ENCODE data around the gene ADAMTSL3. TPM values are rescaled to one million over a fixed set of nuclear protein-coding genes. Genes with fewer than 3 reads are reported as not detected.

ADAMTSL3 gene
- total RNA-seq, 5 donors from 2014 or later (not counting 1 experiment from before 2014, with no cell fraction given), result 0.07 to 0.15 (median 0.12) TPM; not detected in 1

DNA sequence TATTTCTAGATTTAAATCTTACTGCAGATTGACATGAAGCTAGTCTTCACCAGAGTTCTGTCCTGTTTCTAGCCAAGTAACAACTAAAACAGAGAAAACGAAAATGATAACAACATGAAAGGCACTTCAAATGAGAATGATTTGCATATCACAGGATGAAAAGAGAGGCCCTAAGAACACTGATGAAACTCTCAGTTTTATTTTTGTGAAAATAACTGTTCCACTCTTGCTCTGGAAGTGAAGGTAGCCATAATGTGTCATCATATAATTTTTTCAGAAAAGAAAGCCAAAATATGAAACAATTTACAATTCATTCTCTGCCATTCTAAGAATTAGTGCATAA lies 274.4 kb downstream of the ADAMTSL3 start:
- H3K36me3 ChIP-seq (ENCODE audit: control insufficient read depth in 2 of 2, extremely low read depth in 1 of 2, insufficient read depth in 1 of 2, low read length in 1 of 2), result no peaks in the 10 kb centered on the region
- no peaks in the 10 kb centered on the region for H3K36me3 Mint-ChIP-seq
- H3K27ac Mint-ChIP-seq, result no peak overlapping the region
- H3K9me3 ChIP-seq, result no peaks in the 10 kb centered on the region
- no peak overlapping the region for H3K27ac ChIP-seq (ENCODE audit: low read length)
- no peaks in the 10 kb centered on the region for H3K4me1 ChIP-seq (ENCODE audit: control insufficient read depth in 1 of 2, extremely low read depth in 1 of 2, insufficient read depth in 2 of 2, low read length in 2 of 2)
- WGBS (ENCODE audit: insufficient coverage), result no CpG with 5 or more reads among the region's 1 CpG
- peaks cover 0 to 3% (median 0%) of the 10 kb centered on the region in 3 donors for H3K4me1 Mint-ChIP-seq
- no peak overlapping the region for H3K4me3 Mint-ChIP-seq
- DNase-seq (no peak), ATAC-seq (replicated peaks in 1 of 4) (no peak)
- ChIA-PET CTCF (no interaction called here), POLR2A (no interaction called here)
- no peak overlapping the region for H3K4me3 ChIP-seq (ENCODE audit: control insufficient read depth in 1 of 2, extremely low read depth in 1 of 2, low read length in 1 of 2)
- H3K27me3 ChIP-seq (replicated peaks in 1 of 2; ENCODE audit: control insufficient read depth in 2 of 2, extremely low read depth in 1 of 2, insufficient read depth in 2 of 2, low read length in 1 of 2), result no peaks in the 10 kb centered on the region
- peaks cover 8 to 11% of the 10 kb centered on the region in 2 donors for H3K27me3 Mint-ChIP-seq
- H3K9me3 Mint-ChIP-seq, result peaks cover 0 to 5% (median 0%) of the 10 kb centered on the region in 3 donors

DNA sequence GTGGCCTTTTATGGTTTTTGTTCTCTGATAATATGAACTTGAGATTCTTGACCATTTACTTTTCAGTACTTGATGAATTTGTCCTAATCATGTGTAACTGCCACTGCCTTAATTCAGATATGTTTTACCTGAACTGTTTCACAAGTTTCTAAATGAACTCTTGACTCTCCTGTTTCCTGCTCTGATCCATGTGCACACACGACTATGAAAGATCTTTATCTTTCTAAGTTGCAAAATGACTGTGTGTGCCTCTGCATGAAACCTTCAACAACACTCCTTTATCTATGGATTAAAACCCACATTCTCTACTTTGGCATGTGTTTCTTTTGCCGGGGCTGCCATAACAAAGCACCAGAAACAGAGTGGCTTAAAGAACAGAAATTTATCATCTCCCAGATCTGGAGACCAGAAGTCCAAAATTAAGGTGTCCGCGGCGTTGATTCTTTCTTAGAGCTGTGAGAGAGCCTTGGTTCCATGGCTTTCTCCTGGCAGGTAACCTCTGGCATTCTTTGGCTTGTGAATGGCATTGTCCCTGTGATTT lies 275.0 kb downstream of the ADAMTSL3 start:
- Mint-ChIP-seq H3K4me1 (peaks cover 0 to 3% (median 0%) of the 10 kb centered on the region in 3 donors), H3K27me3 (peaks cover 8 to 11% of the 10 kb centered on the region in 2 donors), H3K4me3 (no peak overlapping the region), H3K9me3 (peaks cover 0 to 5% (median 0%) of the 10 kb centered on the region in 3 donors), H3K36me3 (no peaks in the 10 kb centered on the region), H3K27ac (no peak overlapping the region)
- Histone ChIP-seq H3K36me3 (ENCODE audit: control insufficient read depth in 2 of 2, extremely low read depth in 1 of 2, insufficient read depth in 1 of 2, low read length in 1 of 2) (no peaks in the 10 kb centered on the region), H3K4me1 (ENCODE audit: control insufficient read depth in 1 of 2, extremely low read depth in 1 of 2, insufficient read depth in 2 of 2, low read length in 2 of 2) (no peaks in the 10 kb centered on the region), H3K27ac (ENCODE audit: low read length) (no peak overlapping the region), H3K9me3 (no peaks in the 10 kb centered on the region), H3K4me3 (ENCODE audit: control insufficient read depth in 1 of 2, extremely low read depth in 1 of 2, low read length in 1 of 2) (no peak overlapping the region), H3K27me3 (replicated peaks in 1 of 2; ENCODE audit: control insufficient read depth in 2 of 2, extremely low read depth in 1 of 2, insufficient read depth in 2 of 2, low read length in 1 of 2) (no peaks in the 10 kb centered on the region)
- POLR2A ChIA-PET, result no interaction called here
- CTCF ChIA-PET, result no interaction called here
- 73% methylated on average over 3 of the region's 5 CpGs for WGBS (ENCODE audit: insufficient coverage)
- no peak for DNase-seq
- ATAC-seq (replicated peaks in 1 of 4), result no peak

GRCh38 chr15:83929619-83930018 lies 275.7 kb downstream of the ADAMTSL3 start:
- ChIA-PET CTCF (no interaction called here), POLR2A (no interaction called here)
- Histone ChIP-seq H3K4me3 (ENCODE audit: control insufficient read depth in 1 of 2, extremely low read depth in 1 of 2, low read length in 1 of 2) (no peak overlapping the region), H3K36me3 (ENCODE audit: control insufficient read depth in 2 of 2, extremely low read depth in 1 of 2, insufficient read depth in 1 of 2, low read length in 1 of 2) (no peaks in the 10 kb centered on the region), H3K27ac (ENCODE audit: low read length) (no peak overlapping the region), H3K4me1 (ENCODE audit: control insufficient read depth in 1 of 2, extremely low read depth in 1 of 2, insufficient read depth in 2 of 2, low read length in 2 of 2) (no peaks in the 10 kb centered on the region), H3K27me3 (replicated peaks in 1 of 2; ENCODE audit: control insufficient read depth in 2 of 2, extremely low read depth in 1 of 2, insufficient read depth in 2 of 2, low read length in 1 of 2) (no peaks in the 10 kb centered on the region), H3K9me3 (no peaks in the 10 kb centered on the region)
- peaks cover 0 to 8% (median under 1%) of the 10 kb centered on the region in 3 donors for H3K9me3 Mint-ChIP-seq
- peaks cover 8 to 11% of the 10 kb centered on the region in 2 donors for H3K27me3 Mint-ChIP-seq
- H3K27ac Mint-ChIP-seq, result no peak overlapping the region
- H3K36me3 Mint-ChIP-seq, result no peaks in the 10 kb centered on the region
- WGBS (ENCODE audit: insufficient coverage), result no CpG with 5 or more reads among the region's 1 CpG
- no peak for DNase-seq
- no peak for ATAC-seq (replicated peaks in 1 of 4)
- no peak overlapping the region for H3K4me3 Mint-ChIP-seq
- peaks cover 0 to 3% (median 0%) of the 10 kb centered on the region in 3 donors for H3K4me1 Mint-ChIP-seq

GRCh38 chr15:83930392-83931212 lies 276.7 kb downstream of the ADAMTSL3 start:
- H3K4me3 ChIP-seq (ENCODE audit: control insufficient read depth in 1 of 2, extremely low read depth in 1 of 2, low read length in 1 of 2), result no peak overlapping the region
- no peaks in the 10 kb centered on the region for H3K36me3 ChIP-seq (ENCODE audit: control insufficient read depth in 2 of 2, extremely low read depth in 1 of 2, insufficient read depth in 1 of 2, low read length in 1 of 2)
- ATAC-seq (replicated peaks in 1 of 4) (no peak), DNase-seq (no peak)
- no peaks in the 10 kb centered on the region for H3K9me3 ChIP-seq
- Mint-ChIP-seq H3K27me3 (peaks cover 8 to 11% of the 10 kb centered on the region in 2 donors), H3K4me3 (no peak overlapping the region), H3K27ac (no peak overlapping the region), H3K4me1 (peaks cover 0 to 3% (median 0%) of the 10 kb centered on the region in 3 donors), H3K36me3 (no peaks in the 10 kb centered on the region), H3K9me3 (peaks cover 0 to 11% (median 4%) of the 10 kb centered on the region in 3 donors)
- POLR2A ChIA-PET, result no interaction called here
- H3K27ac ChIP-seq (ENCODE audit: low read length), result no peak overlapping the region
- H3K4me1 ChIP-seq (ENCODE audit: control insufficient read depth in 1 of 2, extremely low read depth in 1 of 2, insufficient read depth in 2 of 2, low read length in 2 of 2), result no peaks in the 10 kb centered on the region
- CTCF ChIA-PET, result no interaction called here
- no peaks in the 10 kb centered on the region for H3K27me3 ChIP-seq (replicated peaks in 1 of 2; ENCODE audit: control insufficient read depth in 2 of 2, extremely low read depth in 1 of 2, insufficient read depth in 2 of 2, low read length in 1 of 2)

GRCh38 chr15:83935774-83936173 lies 281.9 kb downstream of the ADAMTSL3 start:
- no peak overlapping the region for H3K4me3 ChIP-seq (ENCODE audit: control insufficient read depth in 1 of 2, extremely low read depth in 1 of 2, low read length in 1 of 2)
- no peak overlapping the region for H3K27ac Mint-ChIP-seq
- ATAC-seq (replicated peaks in 1 of 4), result no peak
- no peaks in the 10 kb centered on the region for H3K27me3 ChIP-seq (replicated peaks in 1 of 2; ENCODE audit: control insufficient read depth in 2 of 2, extremely low read depth in 1 of 2, insufficient read depth in 2 of 2, low read length in 1 of 2)
- no peaks in the 10 kb centered on the region for H3K36me3 Mint-ChIP-seq
- H3K27ac ChIP-seq (ENCODE audit: low read length), result no peak overlapping the region
- no CpG with 5 or more reads among the region's 1 CpG for WGBS (ENCODE audit: insufficient coverage)
- CTCF ChIA-PET, result no interaction called here
- H3K36me3 ChIP-seq (ENCODE audit: control insufficient read depth in 2 of 2, extremely low read depth in 1 of 2, insufficient read depth in 1 of 2, low read length in 1 of 2), result no peaks in the 10 kb centered on the region
- H3K4me1 Mint-ChIP-seq, result no peaks in the 10 kb centered on the region
- H3K27me3 Mint-ChIP-seq, result peaks cover 0 to 1% of the 10 kb centered on the region in 2 donors
- H3K9me3 ChIP-seq, result no peaks in the 10 kb centered on the region
- DNase-seq, result no peak
- POLR2A ChIA-PET, result no interaction called here
- no peak overlapping the region for H3K4me3 Mint-ChIP-seq
- H3K4me1 ChIP-seq (ENCODE audit: control insufficient read depth in 1 of 2, extremely low read depth in 1 of 2, insufficient read depth in 2 of 2, low read length in 2 of 2), result no peaks in the 10 kb centered on the region
- H3K9me3 Mint-ChIP-seq, result peaks cover 0 to 11% (median 4%) of the 10 kb centered on the region in 3 donors

DNA sequence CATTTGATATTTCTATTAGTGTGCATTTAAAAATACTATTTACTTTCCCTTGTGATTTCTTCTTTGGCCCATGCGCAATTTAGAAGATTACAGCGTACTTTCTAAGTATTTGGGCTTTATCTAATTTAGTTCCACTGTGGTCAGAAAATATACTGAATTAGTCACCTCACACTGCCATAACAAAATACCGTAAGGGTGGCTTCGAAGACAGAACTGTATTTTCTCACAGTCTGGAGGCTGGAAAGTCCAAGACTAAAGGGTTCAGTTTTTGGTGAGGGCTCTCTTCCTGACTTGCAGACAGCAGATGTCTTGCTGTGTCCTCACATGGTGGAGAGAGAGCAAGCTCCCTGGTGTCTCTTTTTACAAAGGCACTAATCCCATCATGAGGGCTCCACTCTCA lies 286.2 kb downstream of the ADAMTSL3 start:
- no peak overlapping the region for H3K4me3 ChIP-seq (ENCODE audit: control insufficient read depth in 1 of 2, extremely low read depth in 1 of 2, low read length in 1 of 2)
- Mint-ChIP-seq H3K36me3 (no peaks in the 10 kb centered on the region), H3K9me3 (no peaks in the 10 kb centered on the region), H3K27me3 (peaks cover 3% of the 10 kb centered on the region in 2 donors), H3K4me1 (no peaks in the 10 kb centered on the region), H3K27ac (no peak overlapping the region), H3K4me3 (no peak overlapping the region)
- CTCF ChIA-PET, result no interaction called here
- no peak for DNase-seq
- peaks cover 0 to 5% of the 10 kb centered on the region in 2 experiments for H3K27me3 ChIP-seq (replicated peaks in 1 of 2; ENCODE audit: control insufficient read depth in 2 of 2, extremely low read depth in 1 of 2, insufficient read depth in 2 of 2, low read length in 1 of 2)
- POLR2A ChIA-PET, result no interaction called here
- no peaks in the 10 kb centered on the region for H3K4me1 ChIP-seq (ENCODE audit: control insufficient read depth in 1 of 2, extremely low read depth in 1 of 2, insufficient read depth in 2 of 2, low read length in 2 of 2)
- no peaks in the 10 kb centered on the region for H3K36me3 ChIP-seq (ENCODE audit: control insufficient read depth in 2 of 2, extremely low read depth in 1 of 2, insufficient read depth in 1 of 2, low read length in 1 of 2)
- no peaks in the 10 kb centered on the region for H3K9me3 ChIP-seq
- no peak overlapping the region for H3K27ac ChIP-seq (ENCODE audit: low read length)
- ATAC-seq (replicated peaks in 1 of 4), result no peak
- WGBS (ENCODE audit: insufficient coverage), result 50% methylated on average over 1 of the region's 4 CpGs

Data from T-cell (primary cell).